HepG2 (cell line): ENCODE data around the gene NECAP2. TPM values are rescaled to one million over a fixed set of nuclear protein-coding genes. Genes with fewer than 3 reads are reported as not detected.

Source experiments
- ELF1 ChIP-seq: sonication (generic); formaldehyde crosslinking; IDR thresholded peaks from 2 replicates; pipeline ENCODE4 v1.4.0; 2020; ENCODE audit warnings: missing genetic modification reagents
- GABPA ChIP-seq, 2 experiments: IDR thresholded peaks; 2 replicates each; pipeline ENCODE4 v1.6.1; 2011 to 2016; ENCODE audit warnings: low read depth in 2 of 2, low read length in 1 of 2, missing biosample characterization in 1 of 2, missing genetic modification characterization in 1 of 2
- GABPB1 ChIP-seq: IDR thresholded peaks from 2 replicates; pipeline ENCODE4 v1.6.1; 2016; ENCODE audit warnings: mild to moderate bottlenecking, missing genetic modification reagents, moderate library complexity, missing compliant biosample characterization
- HNRNPL ChIP-seq: fragments of 200-400 bp; formaldehyde crosslinking; IDR thresholded peaks from 2 replicates; pipeline ENCODE4 v1.6.1; 2017; ENCODE audit warnings: mild to moderate bottlenecking, low read depth, low read length
- HNRNPLL ChIP-seq: fragments of 200-400 bp; formaldehyde crosslinking; IDR thresholded peaks from 2 replicates; pipeline ENCODE4 v1.6.1; 2017; ENCODE audit warnings: mild to moderate bottlenecking, low read depth, low read length; ENCODE audit not compliant: poor library complexity, severe bottlenecking
- KAT8 ChIP-seq: IDR thresholded peaks from 2 replicates; pipeline ENCODE4 v1.6.1; 2016; ENCODE audit warnings: missing genetic modification reagents, missing compliant biosample characterization
- NFE2 ChIP-seq: sonication (generic); formaldehyde crosslinking; IDR thresholded peaks from 2 replicates; pipeline ENCODE4 v1.4.0; 2020; ENCODE audit warnings: missing genetic modification reagents
- PCBP1 ChIP-seq: fragments of 200-400 bp; formaldehyde crosslinking; IDR thresholded peaks from 2 replicates; pipeline ENCODE4 v1.6.1; 2017; ENCODE audit warnings: mild to moderate bottlenecking, low read depth, low read length, borderline replicate concordance
- PHF8 ChIP-seq: sonication (generic); formaldehyde crosslinking; IDR thresholded peaks from 2 replicates; pipeline ENCODE4 v1.5.0; 2020; ENCODE audit warnings: missing genetic modification reagents
- POLR2G ChIP-seq: fragments of 200-400 bp; formaldehyde crosslinking; IDR thresholded peaks from 2 replicates; pipeline ENCODE4 v1.6.1; 2018; ENCODE audit warnings: mild to moderate bottlenecking, low read depth, low read length, moderate library complexity
- RBFOX2 ChIP-seq: fragments of 200-400 bp; formaldehyde crosslinking; IDR thresholded peaks from 2 replicates; pipeline ENCODE4 v1.6.1; 2017; ENCODE audit warnings: low read depth, mild to moderate bottlenecking, low read length
- RFX5 ChIP-seq: IDR thresholded peaks from 2 replicates; pipeline ENCODE4 v1.6.1; 2011; ENCODE audit warnings: low read depth, low read length, improper control_type of control experiment
- SOX13 ChIP-seq, 3 experiments: fragments of 450-650 bp in 1 of 3; sonication (generic) in 1 of 3; formaldehyde crosslinking in 1 of 3; IDR thresholded peaks in 2 of 3; conservative IDR thresholded peaks in 1 of 3; 2 replicates each; pipeline versions ENCODE4 v1.5.0 to v1.6.1; 2016 to 2020; ENCODE audit warnings: antibody characterized with exemption in 1 of 3, mild to moderate bottlenecking in 1 of 3, missing compliant biosample characterization in 1 of 3, missing genetic modification reagents in 1 of 3, moderate library complexity in 1 of 3
- ZBTB21 ChIP-seq: sonication (generic); formaldehyde crosslinking; IDR thresholded peaks from 2 replicates; pipeline ENCODE4 v1.4.0; 2020; ENCODE audit warnings: missing genetic modification reagents
- ZFX ChIP-seq: sonication (generic); formaldehyde crosslinking; IDR thresholded peaks from 2 replicates; pipeline ENCODE4 v1.4.0; 2020; ENCODE audit warnings: mild to moderate bottlenecking, low read depth, missing genetic modification reagents, moderate library complexity
- ZFY ChIP-seq: sonication (generic); formaldehyde crosslinking; IDR thresholded peaks from 2 replicates; pipeline ENCODE4 v1.4.0; 2020; ENCODE audit warnings: missing genetic modification reagents
- ZNF543 ChIP-seq: sonication (generic); formaldehyde crosslinking; IDR thresholded peaks from 2 replicates; pipeline ENCODE4 v1.4.0; 2020; ENCODE audit warnings: mild to moderate bottlenecking, missing genetic modification reagents
- ZNF687 ChIP-seq: sonication (generic); formaldehyde crosslinking; IDR thresholded peaks from 2 replicates; pipeline ENCODE4 v1.5.1; 2020; ENCODE audit warnings: mild to moderate bottlenecking, missing genetic modification reagents, moderate library complexity
- ZNF768 ChIP-seq: sonication (generic); formaldehyde crosslinking; IDR thresholded peaks from 2 replicates; pipeline ENCODE4 v1.4.0; 2020; ENCODE audit warnings: missing genetic modification reagents
- ZNF790 ChIP-seq: sonication (generic); formaldehyde crosslinking; IDR thresholded peaks from 2 replicates; pipeline ENCODE4 v1.8.0; 2022; ENCODE audit warnings: missing genetic modification reagents, mild to moderate bottlenecking, borderline replicate concordance
- ZNF891 ChIP-seq: sonication (generic); formaldehyde crosslinking; IDR thresholded peaks from 2 replicates; pipeline ENCODE4 v1.5.0; 2020; ENCODE audit warnings: mild to moderate bottlenecking, missing genetic modification reagents
- ZXDC ChIP-seq: sonication (generic); formaldehyde crosslinking; IDR thresholded peaks from 2 replicates; pipeline ENCODE4 v1.5.0; 2020; ENCODE audit warnings: mild to moderate bottlenecking, missing genetic modification reagents
- polyA plus RNA-seq, 8 experiments: library from polyadenylated mRNA; depleted of rRNA in 3 of 8; stranded (reverse) in 7 of 8; unstranded in 1 of 8; fragments of >200 nt; fragmentation: Illumina TruSeq in 4 of 8; extraction: Trizol in 4 of 8; gene quantifications; 2 replicates each; pipeline versions ENCODE4 v1.2.1 to v1.2.3, GENCODE V29; 2011 to 2016; ENCODE audit warnings: low read depth in 4 of 8, missing spikeins in 1 of 8, mixed read lengths in 1 of 8; ENCODE audit not compliant: insufficient read depth in 1 of 8
- total RNA-seq, 5 experiments: library from RNA; depleted of rRNA; stranded (reverse); fragments of >200 nt; fragmentation: Illumina TruSeq; extraction: Trizol; gene quantifications; 2 replicates each; pipeline ENCODE4 v1.2.3, GENCODE V29; 2016; ENCODE audit warnings: low read depth in 1 of 5
- TF ChIP-seq, protein P1 (sequence below): IDR thresholded peaks from 2 replicates; pipeline ENCODE4 v1.6.1; 2012; ENCODE audit warnings: inconsistent platforms

Gene NECAP2
- total and polyA plus RNA-seq, 2 of the 13 experiments (the other 11 are each of a cell fraction or from before 2014, with no cell fraction given), result 38.5 to 52.3 TPM

DNA sequence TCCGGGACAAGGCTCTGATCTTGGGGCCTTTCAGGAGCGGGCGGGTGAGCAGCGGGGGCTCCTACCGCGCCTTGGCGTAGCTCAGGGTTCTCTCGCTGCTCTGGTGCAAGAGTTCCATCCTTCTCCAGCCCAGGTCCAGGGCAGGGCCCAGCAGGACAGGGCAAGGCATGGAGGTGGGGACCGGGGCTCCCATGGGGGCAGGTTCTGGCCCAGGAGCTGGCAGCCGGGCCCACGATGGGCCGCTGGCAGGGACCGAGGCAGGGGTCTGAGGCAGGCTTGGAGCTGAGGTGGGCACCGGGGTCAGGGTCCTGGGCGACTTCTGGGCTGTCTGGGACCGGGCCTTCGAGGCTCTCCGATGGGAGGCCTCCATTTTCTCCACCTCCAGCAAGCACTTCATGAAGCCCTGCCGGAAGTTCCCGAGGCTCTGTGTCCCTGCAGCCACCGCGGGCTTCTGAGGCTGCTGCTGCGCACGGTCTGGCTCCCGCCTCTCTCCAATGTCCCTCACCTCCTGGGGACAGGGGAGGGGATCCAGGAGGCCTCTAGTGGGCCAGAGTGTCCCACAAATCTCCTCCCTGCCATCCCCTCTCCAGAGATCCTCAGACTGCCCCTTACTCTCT, 30.9 kb upstream of the NECAP2 start (continued):
- 0 out of 2 replicates have a peak, but pooled peaks have one; percentile 40 for TF ChIP-seq ZNF790 (CRISPR knock-in tag)
- no peak for TF ChIP-seq GABPA (IDR thresholded peaks at IDR 0.05; ENCODE audit: low read depth, low read length)
- TF ChIP-seq GABPA (CRISPR knock-in tag; IDR thresholded peaks at IDR 0.05; ENCODE audit: low read depth), result peak; percentile 63
- no peak for TF ChIP-seq NFE2 (CRISPR knock-in tag)
- TF ChIP-seq KAT8 (CRISPR knock-in tag), result peak; percentile 35; the same call in 1 of the 2 replicates
- TF ChIP-seq PHF8, result peak; percentile 55; the same call in 1 of the 2 replicates
- TF ChIP-seq ZNF891 (CRISPR knock-in tag), result peak; percentile 62; the same call in 1 of the 2 replicates
- TF ChIP-seq ZFY (CRISPR knock-in tag), result peak; percentile 13; the same call in 1 of the 2 replicates
- TF ChIP-seq HNRNPLL, result peak; percentile 26
- no peak for TF ChIP-seq ZNF543 (CRISPR knock-in tag)
- 0 out of 2 replicates have a peak, but pooled peaks have one; percentile 20 for TF ChIP-seq PCBP1
- TF ChIP-seq ELF1, result 0 out of 2 replicates have a peak, but pooled peaks have one; percentile 22
- TF ChIP-seq RBFOX2, result peak; percentile 34; the same call in 1 of the 2 replicates
- peak; percentile 39; the same call in 1 of the 2 replicates for TF ChIP-seq ZFX (CRISPR knock-in tag)
- TF ChIP-seq GABPB1 (CRISPR knock-in tag), result peak; percentile 81; the same call in 1 of the 2 replicates
- no peak for TF ChIP-seq ZXDC (CRISPR knock-in tag)
- no peak for TF ChIP-seq SOX13 (IDR thresholded peaks at IDR 0.05)
- no peak for TF ChIP-seq SOX13 (CRISPR knock-in tag; conservative IDR thresholded peaks at IDR 0.05 in 1 of 2, IDR thresholded peaks at IDR 0.05 in 1 of 2)
- no peak for TF ChIP-seq HNRNPL
- TF ChIP-seq ZNF687 (CRISPR knock-in tag), result peak; percentile 80
- peak; percentile 30; the same call in 1 of the 2 replicates for TF ChIP-seq POLR2G
- no peak for TF ChIP-seq RFX5
- 0 out of 2 replicates have a peak, but pooled peaks have one; percentile 14 for TF ChIP-seq ZNF768 (CRISPR knock-in tag)
- no peak for TF ChIP-seq ZBTB21 (CRISPR knock-in tag)
- TF ChIP-seq, protein P1, sequence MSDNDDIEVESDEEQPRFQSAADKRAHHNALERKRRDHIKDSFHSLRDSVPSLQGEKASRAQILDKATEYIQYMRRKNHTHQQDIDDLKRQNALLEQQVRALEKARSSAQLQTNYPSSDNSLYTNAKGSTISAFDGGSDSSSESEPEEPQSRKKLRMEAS, result 0 out of 2 replicates have a peak, but pooled peaks have one; percentile 30
